H1 (cell line): ENCODE results near the gene STK39.

Source experiments
- JUND ChIP-seq: IDR thresholded peaks from 2 replicates; pipeline ENCODE4 v1.6.1; 2011; ENCODE audit warnings: mild to moderate bottlenecking, improper control_type of control experiment, low read length
- KDM1A ChIP-seq: fragments of 200-600, 300-600 bp; sonication (generic); IDR thresholded peaks from 2 replicates; pipeline ENCODE4 v1.7.1; 2016; ENCODE audit warnings: mild to moderate bottlenecking, low read length, borderline replicate concordance
- POU5F1 ChIP-seq: IDR thresholded peaks from 2 replicates; pipeline ENCODE4 v1.6.1; 2011; ENCODE audit warnings: low read depth, mild to moderate bottlenecking, low read length, moderate library complexity
- SRF ChIP-seq: IDR thresholded peaks from 2 replicates; pipeline ENCODE4 v1.6.1; 2011; ENCODE audit warnings: mild to moderate bottlenecking, low read depth, low read length, moderate library complexity
- YY1 ChIP-seq: IDR thresholded peaks from 2 replicates; pipeline ENCODE4 v1.6.1; 2011; ENCODE audit warnings: low read depth, mild to moderate bottlenecking, low read length
- TF ChIP-seq, protein P1 (sequence below): IDR thresholded peaks from 2 replicates; pipeline ENCODE4 v1.6.1; 2012; ENCODE audit warnings: low read length, inconsistent platforms
- TF ChIP-seq, protein P2 (sequence below), 3 experiments: IDR thresholded peaks; 1 replicate in 2 of 3; 2 replicates in 1 of 3; pipeline versions ENCODE4 v1.5.1 to v1.6.1; 2011; ENCODE audit warnings: low read length in 3 of 3, mild to moderate bottlenecking in 3 of 3, inconsistent platforms in 2 of 3, low read depth in 1 of 3, moderate library complexity in 1 of 3; ENCODE audit not compliant: insufficient read depth in 1 of 3; ENCODE audit errors: control extremely low read depth in 1 of 3

DNA sequence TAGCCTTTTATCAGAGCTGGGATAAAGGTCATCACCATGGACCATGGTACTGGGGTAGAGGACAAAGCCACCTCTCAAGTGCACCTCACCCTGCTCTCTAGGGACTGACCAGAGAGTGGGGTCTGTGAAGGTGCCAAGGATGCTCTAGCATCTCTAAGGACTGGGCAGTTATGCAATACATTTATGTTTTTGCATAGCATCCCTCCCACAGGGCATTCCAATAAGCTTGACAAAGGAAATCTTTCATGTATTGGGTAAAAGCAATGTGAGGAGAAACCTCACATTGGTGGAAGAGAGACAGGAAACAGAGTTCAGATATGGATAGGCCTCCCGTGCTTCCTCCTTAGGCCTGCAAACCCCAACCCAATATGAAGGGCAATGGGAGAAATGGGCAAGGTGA, 31.6 kb downstream of the STK39 start:
- TF ChIP-seq KDM1A = no peak
- TF ChIP-seq, protein P1, sequence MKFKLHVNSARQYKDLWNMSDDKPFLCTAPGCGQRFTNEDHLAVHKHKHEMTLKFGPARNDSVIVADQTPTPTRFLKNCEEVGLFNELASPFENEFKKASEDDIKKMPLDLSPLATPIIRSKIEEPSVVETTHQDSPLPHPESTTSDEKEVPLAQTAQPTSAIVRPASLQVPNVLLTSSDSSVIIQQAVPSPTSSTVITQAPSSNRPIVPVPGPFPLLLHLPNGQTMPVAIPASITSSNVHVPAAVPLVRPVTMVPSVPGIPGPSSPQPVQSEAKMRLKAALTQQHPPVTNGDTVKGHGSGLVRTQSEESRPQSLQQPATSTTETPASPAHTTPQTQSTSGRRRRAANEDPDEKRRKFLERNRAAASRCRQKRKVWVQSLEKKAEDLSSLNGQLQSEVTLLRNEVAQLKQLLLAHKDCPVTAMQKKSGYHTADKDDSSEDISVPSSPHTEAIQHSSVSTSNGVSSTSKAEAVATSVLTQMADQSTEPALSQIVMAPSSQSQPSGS = no peak
- TF ChIP-seq JUND = no peak
- TF ChIP-seq, protein P2, sequence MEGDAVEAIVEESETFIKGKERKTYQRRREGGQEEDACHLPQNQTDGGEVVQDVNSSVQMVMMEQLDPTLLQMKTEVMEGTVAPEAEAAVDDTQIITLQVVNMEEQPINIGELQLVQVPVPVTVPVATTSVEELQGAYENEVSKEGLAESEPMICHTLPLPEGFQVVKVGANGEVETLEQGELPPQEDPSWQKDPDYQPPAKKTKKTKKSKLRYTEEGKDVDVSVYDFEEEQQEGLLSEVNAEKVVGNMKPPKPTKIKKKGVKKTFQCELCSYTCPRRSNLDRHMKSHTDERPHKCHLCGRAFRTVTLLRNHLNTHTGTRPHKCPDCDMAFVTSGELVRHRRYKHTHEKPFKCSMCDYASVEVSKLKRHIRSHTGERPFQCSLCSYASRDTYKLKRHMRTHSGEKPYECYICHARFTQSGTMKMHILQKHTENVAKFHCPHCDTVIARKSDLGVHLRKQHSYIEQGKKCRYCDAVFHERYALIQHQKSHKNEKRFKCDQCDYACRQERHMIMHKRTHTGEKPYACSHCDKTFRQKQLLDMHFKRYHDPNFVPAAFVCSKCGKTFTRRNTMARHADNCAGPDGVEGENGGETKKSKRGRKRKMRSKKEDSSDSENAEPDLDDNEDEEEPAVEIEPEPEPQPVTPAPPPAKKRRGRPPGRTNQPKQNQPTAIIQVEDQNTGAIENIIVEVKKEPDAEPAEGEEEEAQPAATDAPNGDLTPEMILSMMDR (IDR thresholded peaks at IDR 0.05; ENCODE audit: control extremely low read depth in 1 of 3, insufficient read depth in 1 of 3, low read depth in 1 of 3, low read length in 3 of 3) = no peak
- no peak for TF ChIP-seq POU5F1
- no peak for TF ChIP-seq YY1
- TF ChIP-seq SRF = no peak
